HEK293 (cell line): ENCODE measurements around the gene ALG11.

Experiments
- CTCF ChIA-PET: fragments of 350-600 bp; formaldehyde crosslinking; extraction: SDS; loops from one replicate; lab custom pipeline; 2021; ENCODE audit warnings: antibody characterized with exemption; lab: Yijun Ruan, JAX
- POLR2A ChIA-PET: fragments of 300-600 bp; formaldehyde crosslinking; extraction: SDS; loops from one replicate; lab custom pipeline; 2020; ENCODE audit warnings: antibody characterized with exemption, inconsistent platforms; lab: Yijun Ruan, JAX
- H3K27ac ChIP-seq: fragments of 200-500 bp; sonication (Bioruptor generic); 2 replicates; pipeline ENCODE4 v1.5.1; 2014; ENCODE audit warnings: low read depth, low read length, control low read depth, inconsistent platforms; ENCODE audit errors: extremely low read depth
- H3K36me3 ChIP-seq, 2 experiments: fragments of 200-500 bp in 1 of 2; sonication (Bioruptor generic) in 1 of 2; 1 replicate in 1 of 2; 2 replicates in 1 of 2; pipeline ENCODE4 v1.5.1; 2014 to 2017; ENCODE audit warnings: inconsistent platforms in 2 of 2, low read length in 2 of 2; ENCODE audit not compliant: control insufficient read depth in 2 of 2, insufficient read depth in 1 of 2
- H3K4me1 ChIP-seq: fragments of 200-500 bp; sonication (Bioruptor generic); 2 replicates; pipeline ENCODE4 v1.5.1; 2014; ENCODE audit warnings: mild to moderate bottlenecking, low read length, inconsistent platforms; ENCODE audit not compliant: control insufficient read depth, insufficient read depth
- H3K4me3 ChIP-seq: 2 replicates; pipeline ENCODE4 v1.5.1; 2011; ENCODE audit warnings: low read depth, mild to moderate bottlenecking, control low read depth, low read length, moderate library complexity
- H3K9me3 ChIP-seq: fragments of 200-500 bp; sonication (Bioruptor generic); 2 replicates; pipeline ENCODE4 v1.5.1; 2014; ENCODE audit warnings: low read depth, low read length, inconsistent platforms; ENCODE audit not compliant: control insufficient read depth, insufficient read depth
- BCL11A ChIP-seq: fragments of 450-650 bp; formaldehyde crosslinking; IDR thresholded peaks from 2 replicates; pipeline ENCODE4 v1.5.1; 2016; ENCODE audit warnings: low read depth, missing biosample characterization, missing genetic modification characterization
- PRDM1 ChIP-seq: fragments of 450-650 bp; formaldehyde crosslinking; IDR thresholded peaks from 2 replicates; pipeline ENCODE4; 2016; ENCODE audit warnings: missing biosample characterization, missing genetic modification characterization
- SETDB1 ChIP-seq: IDR thresholded peaks from one replicate; pipeline ENCODE4 v1.6.1; 2017; ENCODE audit warnings: mild to moderate bottlenecking, low read length, moderate library complexity, mixed read lengths; ENCODE audit not compliant: insufficient read length
- ZBTB48 ChIP-seq: fragments of 450-650 bp; formaldehyde crosslinking; IDR thresholded peaks from 2 replicates; pipeline ENCODE4 v1.5.1; 2016; ENCODE audit warnings: missing biosample characterization, missing genetic modification characterization
- ZNF148 ChIP-seq: fragments of 450-650 bp; formaldehyde crosslinking; IDR thresholded peaks from 2 replicates; pipeline ENCODE4 v1.5.0; 2017; ENCODE audit warnings: missing biosample characterization, missing genetic modification characterization, borderline replicate concordance
- ZNF184 ChIP-seq: fragments of 450-650 bp; IDR thresholded peaks from 2 replicates; pipeline ENCODE4 v1.5.1; 2018; ENCODE audit warnings: missing biosample characterization, mild to moderate bottlenecking, missing genetic modification characterization
- ZNF366 ChIP-seq: fragments of 450-650 bp; formaldehyde crosslinking; conservative IDR thresholded peaks from 2 replicates; pipeline ENCODE4 v1.5.1; 2016; ENCODE audit warnings: missing biosample characterization, missing genetic modification characterization
- ZNF394 ChIP-seq: fragments of 450-650 bp; formaldehyde crosslinking; IDR thresholded peaks from 2 replicates; pipeline ENCODE4 v1.5.1; 2016; ENCODE audit warnings: missing biosample characterization, missing genetic modification characterization, mild to moderate bottlenecking, moderate library complexity, borderline replicate concordance
- ZNF518A ChIP-seq: fragments of 450-650 bp; formaldehyde crosslinking; conservative IDR thresholded peaks from 2 replicates; pipeline ENCODE4 v1.5.1; 2016; ENCODE audit warnings: low read depth, missing biosample characterization, missing genetic modification characterization
- ZNF677 ChIP-seq: fragments of 450-650 bp; IDR thresholded peaks from 2 replicates; pipeline ENCODE4 v1.5.0; 2018; ENCODE audit warnings: missing biosample characterization, mild to moderate bottlenecking, missing genetic modification characterization, moderate library complexity

Gene ALG11

GRCh38 chr13:52067237-52067636, 55.0 kb downstream of the ALG11 start:
- TF ChIP-seq ZNF518A (tag by site-specific recombination): 0 out of 2 replicates have a peak, but pooled peaks have one; percentile 17
- peak; percentile 50; the same call in 1 of the 2 replicates for TF ChIP-seq ZNF677 (tag by site-specific recombination)
- no peak for TF ChIP-seq ZBTB48 (tag by site-specific recombination)
- TF ChIP-seq SETDB1: peak; percentile 95
- Histone ChIP-seq H3K27ac (no peak overlapping the region), H3K9me3 (no peaks in the 10 kb centered on the region; the same call in 1 of the 2 replicates), H3K4me3 (no peak overlapping the region), H3K4me1 (no peaks in the 10 kb centered on the region), H3K36me3 (no peaks in the 10 kb centered on the region)
- POLR2A ChIA-PET: no interaction called here
- CTCF ChIA-PET: no interaction called here

- Histone ChIP-seq H3K4me3 (no peak overlapping the region), H3K4me1 (no peaks in the 10 kb centered on the region), H3K9me3 (no peaks in the 10 kb centered on the region), H3K27ac (no peak overlapping the region), H3K36me3 (no peaks in the 10 kb centered on the region)
- TF ChIP-seq ZNF148 (tag by site-specific recombination): no peak
- TF ChIP-seq PRDM1 (tag by site-specific recombination): no peak
- TF ChIP-seq BCL11A (tag by site-specific recombination): no peak
- TF ChIP-seq SETDB1: peak; percentile 69
- TF ChIP-seq ZNF184 (tag by site-specific recombination): no peak
- TF ChIP-seq ZNF394 (tag by site-specific recombination): no peak
- TF ChIP-seq ZNF366: no peak
- ChIA-PET POLR2A (no interaction called here), CTCF (interaction anchor here (0.7 to 2.3 kb wide), 2 partner anchors 57 to 112 kb away, joined by 3 to 9 read pairs; no protein-coding TSS in a partner anchor)
These were observed 58.8 kb downstream of the ALG11 start for GRCh38 chr13:52070929-52071523.
